CD1c-positive myeloid dendritic cell (primary cell): ENCODE results near the gene ZNF630.
"Not testable (repeated sequence)": the region's sequence is repeated elsewhere in the genome, so short reads cannot be mapped to it uniquely, and the experiment has no call there.

ENCODE experiments used
- DNase-seq: peaks from one replicate; pipeline ENCODE4 v3.0.0-alpha.2; 2016; ENCODE audit errors: extremely low spot score

ZNF630 gene

DNA sequence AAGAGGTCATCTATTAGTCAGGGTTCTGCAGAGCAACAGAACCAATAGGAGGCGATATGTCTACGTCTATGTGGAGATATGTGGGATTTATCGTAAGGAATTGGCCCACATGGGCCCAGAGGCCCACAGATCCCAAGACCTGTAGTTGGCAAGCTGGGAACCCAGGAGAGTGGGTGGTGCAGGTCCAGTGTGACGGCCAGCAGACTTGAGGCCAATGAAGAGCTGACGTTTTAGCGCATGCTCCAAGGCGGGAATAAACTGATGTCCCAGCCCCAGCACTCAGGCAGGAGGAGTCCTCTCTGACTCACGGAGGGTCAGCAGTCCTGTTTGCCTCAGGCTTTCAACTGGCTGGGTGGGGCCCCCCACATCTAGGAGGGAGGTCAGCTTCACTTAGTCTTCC, 43.3 kb downstream of the ZNF630 start:
- no peak for DNase-seq

DNA sequence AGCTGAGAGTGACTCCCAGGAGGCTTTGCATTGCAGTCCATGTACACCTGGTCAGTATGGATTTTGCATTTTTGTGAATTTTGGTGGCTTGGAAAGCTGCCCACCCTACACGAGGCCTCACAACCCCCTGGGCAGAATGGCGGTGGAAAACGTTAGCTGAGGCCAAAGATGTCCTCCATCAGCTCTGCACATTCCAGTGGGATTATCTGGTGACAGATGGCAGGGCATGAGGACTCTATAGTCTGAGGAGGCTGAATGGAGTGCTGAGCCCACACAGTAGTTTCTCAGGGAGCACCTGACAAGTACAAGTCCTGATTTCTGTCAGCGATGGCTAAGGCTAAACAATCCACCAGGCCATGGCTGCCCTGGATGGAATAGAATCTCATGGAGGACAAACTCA, 43.9 kb downstream of the ZNF630 start:
- DNase-seq, result not testable (repeated sequence)

DNA sequence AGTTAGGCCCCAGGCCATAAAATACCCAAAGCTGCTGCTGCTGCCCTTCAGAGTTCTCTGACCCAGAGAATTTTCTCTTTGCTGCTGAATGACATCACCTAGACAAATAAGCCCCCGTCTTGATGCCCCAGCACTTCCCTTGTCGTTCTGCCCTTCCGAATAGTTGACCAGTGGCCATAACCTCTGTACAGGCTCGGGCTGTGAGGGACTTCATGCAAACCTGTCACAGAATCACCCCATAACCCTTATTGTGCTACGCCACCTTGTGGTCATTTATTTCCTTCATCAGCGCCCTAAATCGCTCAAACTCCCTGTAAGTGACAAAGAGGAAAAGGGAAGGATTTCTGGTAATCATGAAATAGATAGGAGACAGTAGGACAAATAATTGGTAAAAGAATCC, 45.9 kb downstream of the ZNF630 start:
- peak; percentile 73 for DNase-seq

DNA sequence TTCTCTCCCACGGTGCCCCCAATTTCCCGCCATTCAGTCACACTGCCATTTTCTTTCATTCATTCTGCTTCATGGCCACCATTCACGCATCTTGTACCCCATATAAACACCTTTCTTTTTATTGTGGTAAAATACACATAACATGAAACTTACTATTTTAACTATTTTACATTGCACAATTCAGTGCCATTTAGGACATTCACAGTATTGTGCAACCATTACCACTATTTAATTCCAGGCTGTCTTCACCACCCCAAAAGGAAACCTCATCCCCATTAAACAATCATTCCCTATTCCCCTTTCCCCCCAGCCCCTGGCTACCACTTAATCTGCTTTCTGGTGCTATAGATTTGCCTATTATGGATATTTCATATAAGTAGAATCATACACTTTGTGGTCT, 48.7 kb downstream of the ZNF630 start:
- DNase-seq, result no peak

GRCh38 chrX:48022100-48022499, 49.3 kb downstream of the ZNF630 start:
- DNase-seq, result no peak

GRCh38 chrX:48021026-48021900, 50.2 kb downstream of the ZNF630 start:
- peak; percentile 69 for DNase-seq

- peak; percentile 3 for DNase-seq
These were observed 51.0 kb downstream of the ZNF630 start for GRCh38 chrX:48020472-48020871.

DNA sequence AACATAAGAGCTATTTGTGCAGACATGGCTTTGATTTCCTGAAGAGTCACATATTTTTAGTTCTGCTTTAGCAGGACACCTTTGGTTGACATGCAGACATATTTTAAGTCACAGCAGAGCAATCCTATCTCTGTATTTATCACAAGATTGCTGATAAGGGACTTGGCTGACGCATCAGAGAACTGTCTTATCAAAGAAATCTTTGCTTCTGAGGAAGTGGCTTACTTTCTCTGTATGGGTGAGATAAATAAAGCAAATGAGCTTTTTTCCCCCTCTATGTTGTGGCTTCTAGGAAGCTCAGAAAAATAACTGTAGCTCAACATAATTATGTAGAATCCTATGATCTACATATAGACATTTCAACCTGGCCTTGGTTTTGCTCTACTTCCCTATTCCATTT, 51.5 kb downstream of the ZNF630 start:
- not testable (repeated sequence) for DNase-seq

GRCh38 chrX:48016583-48017310, 54.7 kb downstream of the ZNF630 start:
- DNase-seq, result not testable (repeated sequence)

GRCh38 chrX:48009445-48009960, 61.9 kb downstream of the ZNF630 start:
- DNase-seq, result not testable (repeated sequence)
